Endothelial cell of umbilical vein (primary cell): ENCODE results near the gene C3orf20. TPM values are rescaled to one million over a fixed set of nuclear protein-coding genes. Genes with fewer than 3 reads are reported as not detected.

Experiments used
- BruUV-seq: library from RNA; stranded (reverse); fragments of 400-500 nt; replicated peaks from 2 replicates; lab custom pipeline; 2021; lab: Mats Ljungman, UMichigan
- CTCF ChIA-PET: fragments of 300-600, 350-600 bp; sonication (Branson Sonifier 250); formaldehyde crosslinking; loops from one replicate; lab custom pipeline; 2021; ENCODE audit warnings: antibody characterized with exemption, inconsistent platforms; lab: Charles Lee
- POLR2A ChIA-PET: fragments of 300-600, 350-600 bp; sonication (Branson Sonifier 250); formaldehyde crosslinking; loops from one replicate; lab custom pipeline; 2021; ENCODE audit warnings: antibody characterized with exemption, inconsistent platforms; lab: Charles Lee
- DNase-seq: peaks from one replicate; pipeline ENCODE4 v3.0.0-alpha.2; 2011; ENCODE audit warnings: low read depth, low spot score
- FAIRE-seq: peaks from 2 replicates; lab custom pipeline; 2011; peaks lifted over from hg19 to GRCh38; lab: Jason Lieb, UNC
- H2AFZ ChIP-seq: 2 replicates; pipeline ENCODE4 v1.6.0; 2012; ENCODE audit warnings: low read depth, low read length, control low read depth, inconsistent platforms
- H3K27ac ChIP-seq: 2 replicates; pipeline ENCODE4 v1.5.1; 2011; ENCODE audit warnings: low read depth, mild to moderate bottlenecking, control low read depth, low read length, moderate library complexity; ENCODE audit not compliant: insufficient read depth
- H3K27me3 ChIP-seq, 2 experiments: 2 replicates each; pipeline versions ENCODE4 v1.6.0 to v1.6.1; 2011; ENCODE audit warnings: low read length in 2 of 2, mixed read lengths in 1 of 2; ENCODE audit not compliant: control insufficient read depth in 2 of 2, insufficient read depth in 2 of 2
- H3K36me3 ChIP-seq, 2 experiments: 2 replicates in 1 of 2; 3 replicates in 1 of 2; pipeline ENCODE4 v1.5.1; 2011; ENCODE audit warnings: low read length in 2 of 2, mild to moderate bottlenecking in 1 of 2, moderate library complexity in 1 of 2; ENCODE audit not compliant: control insufficient read depth in 2 of 2, insufficient read depth in 2 of 2; ENCODE audit errors: extremely low read depth in 1 of 2
- H3K4me1 ChIP-seq: 3 replicates; pipeline ENCODE4 v1.5.1; 2011; ENCODE audit warnings: mild to moderate bottlenecking, low read length; ENCODE audit not compliant: control insufficient read depth, insufficient read depth; ENCODE audit errors: extremely low read depth
- H3K4me2 ChIP-seq: 2 replicates; pipeline ENCODE4 v1.6.1; 2011; ENCODE audit warnings: low read length, control low read depth, mixed read lengths; ENCODE audit not compliant: insufficient read depth
- H3K4me3 ChIP-seq, 3 experiments: fragments of 200-600 bp in 1 of 3; sonication (generic), shearing (Covaris generic) in 1 of 3; replicated peaks in 1 of 3; 2 replicates each; pipeline ENCODE4 v1.5.1; 2011 to 2016; ENCODE audit warnings: control low read depth in 3 of 3, low read length in 3 of 3, mild to moderate bottlenecking in 2 of 3, inconsistent platforms in 1 of 3, low read depth in 1 of 3, moderate library complexity in 1 of 3; ENCODE audit not compliant: insufficient read depth in 1 of 3
- H3K79me2 ChIP-seq: 2 replicates; pipeline ENCODE4 v1.6.0; 2012; ENCODE audit warnings: low read length, inconsistent platforms; ENCODE audit not compliant: control insufficient read depth, insufficient read depth
- H3K9ac ChIP-seq: replicated peaks from 2 replicates; pipeline ENCODE3; 2011; ENCODE audit warnings: low read length, control low read depth; ENCODE audit not compliant: insufficient read depth; ENCODE audit errors: extremely low read depth
- H3K9me1 ChIP-seq: replicated peaks from 3 replicates; pipeline ENCODE4 v1.6.0; 2011; ENCODE audit warnings: mild to moderate bottlenecking, low read length; ENCODE audit not compliant: control insufficient read depth, insufficient read depth; ENCODE audit errors: extremely low read depth
- H3K9me3 ChIP-seq: replicated peaks from 2 replicates; pipeline ENCODE4 v1.5.1; 2012; ENCODE audit warnings: low read length, inconsistent platforms; ENCODE audit not compliant: control insufficient read depth, insufficient read depth
- H4K20me1 ChIP-seq: replicated peaks from 2 replicates; pipeline ENCODE3; 2011; ENCODE audit warnings: mild to moderate bottlenecking, low read length; ENCODE audit not compliant: control insufficient read depth, insufficient read depth; ENCODE audit errors: extremely low read depth
- CTCF ChIP-seq, 2 donors: IDR thresholded peaks; 1 replicate in 1 of 2; 2 replicates in 1 of 2; pipeline ENCODE4 v1.5.1; 2011; ENCODE audit warnings: low read length in 2 of 2, mild to moderate bottlenecking in 2 of 2, moderate library complexity in 2 of 2, control low read depth in 1 of 2, inconsistent platforms in 1 of 2, low read depth in 1 of 2; ENCODE audit not compliant: insufficient read depth in 1 of 2; ENCODE audit errors: extremely low read depth in 1 of 2
- EZH2 ChIP-seq: IDR thresholded peaks from 2 replicates; pipeline ENCODE4 v1.6.1; 2012; ENCODE audit warnings: borderline replicate concordance, low read depth, mild to moderate bottlenecking, moderate library complexity, low read length, inconsistent platforms; ENCODE audit not compliant: severe bottlenecking
- FOS ChIP-seq: IDR thresholded peaks from 2 replicates; pipeline ENCODE4 v1.6.1; 2011; ENCODE audit warnings: mild to moderate bottlenecking, low read length, moderate library complexity, borderline replicate concordance; ENCODE audit not compliant: insufficient read depth
- GATA2 ChIP-seq: IDR thresholded peaks from 2 replicates; pipeline ENCODE4 v1.7.0; 2011; ENCODE audit warnings: low read depth, mild to moderate bottlenecking, moderate library complexity, mixed read lengths, low read length; ENCODE audit not compliant: insufficient read length, insufficient read depth
- JUN ChIP-seq: IDR thresholded peaks from 2 replicates; pipeline ENCODE4 v1.6.1; 2011; ENCODE audit warnings: borderline replicate concordance, low read depth; ENCODE audit not compliant: insufficient read length, insufficient read depth
- MYC ChIP-seq: IDR thresholded peaks from one replicate; pipeline ENCODE4 v1.6.1; 2011; ENCODE audit warnings: mild to moderate bottlenecking, low read depth, low read length
- POLR2A ChIP-seq: IDR thresholded peaks from 2 replicates; pipeline ENCODE4 v1.6.1; 2012; ENCODE audit warnings: low read depth, mild to moderate bottlenecking, control low read depth, low read length
- POLR2AphosphoS5 ChIP-seq: IDR thresholded peaks from 2 replicates; pipeline ENCODE4 v1.6.1; 2012; ENCODE audit warnings: low read depth, mild to moderate bottlenecking, control low read depth, low read length, moderate library complexity; ENCODE audit not compliant: insufficient read depth
- dilution Hi-C: fragments of 300-500 bp; cut with MboI; formaldehyde crosslinking; loops from one replicate; pipeline ENCODE4 v1.15.0; 2019; ENCODE audit warnings: low sequenced_read_pairs; ENCODE audit not compliant: extremely low pct_ligation_motif_present
- intact Hi-C: fragments of 100-400 bp; cut with micrococcal nuclease; formaldehyde crosslinking; loops from one replicate; pipeline ENCODE4 v1.10.0; 2022
- polyA plus RNA-seq, 4 experiments: library from polyadenylated mRNA; depleted of rRNA in 3 of 4; stranded (reverse) in 3 of 4; unstranded in 1 of 4; fragments of >200 nt; gene quantifications; 2 replicates each; pipeline versions ENCODE4 v1.2.1 to v1.2.3, GENCODE V29; 2011 to 2012; ENCODE audit warnings: missing spikeins in 1 of 4
- total RNA-seq: library from RNA; stranded (reverse); gene quantifications from 2 replicates; pipeline ENCODE4 v1.2.3, GENCODE V29; 2021
- TF ChIP-seq, protein P1 (sequence below): IDR thresholded peaks from 2 replicates; pipeline ENCODE4 v1.6.1; 2011; ENCODE audit not compliant: insufficient read depth, insufficient read length

C3orf20 gene
- total and polyA plus RNA-seq, 2 donors (not counting 3 experiments of a cell fraction or from before 2014, with no cell fraction given): not detected

DNA sequence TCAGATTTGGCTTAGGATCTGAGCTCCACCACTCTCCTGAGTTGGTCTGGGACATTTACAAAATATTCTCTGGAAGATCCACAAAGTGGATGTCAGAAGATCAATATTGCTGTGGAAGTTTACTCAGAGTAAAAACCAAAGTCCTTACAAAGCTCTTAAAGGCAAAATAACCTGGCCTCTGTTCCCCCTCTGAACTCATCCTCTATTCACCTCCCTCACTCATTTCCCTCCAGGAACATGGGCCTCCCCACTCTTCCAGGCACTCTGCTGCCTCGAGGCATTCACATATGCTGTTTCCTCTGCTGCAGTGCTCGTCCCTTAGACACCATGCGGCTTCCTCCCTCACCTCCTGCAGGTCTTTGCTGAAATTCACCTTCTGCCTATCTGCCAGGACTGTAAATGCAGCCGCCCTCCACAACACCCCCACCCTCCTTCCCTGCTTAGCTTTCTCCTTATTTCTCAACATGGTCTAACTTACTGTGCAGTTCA, 42.5 kb upstream of the C3orf20 start:
- CTCF ChIA-PET: interaction anchor here (0.9 to 3.6 kb wide), 10 partner anchors 15 to 462 kb away, joined by 3 to 9 read pairs (median 4); partner anchors contain the start of gene CCDC174
- no TSS peak for BruUV-seq
- Histone ChIP-seq H4K20me1 (no peaks in the 10 kb centered on the region), H3K36me3 (no peaks in the 10 kb centered on the region), H3K4me3 (no peak overlapping the region), H3K9me1 (no peaks in the 10 kb centered on the region), H3K27ac (no peak overlapping the region), H3K27me3 (peaks cover 2 to 4% of the 10 kb centered on the region in 2 experiments), H3K79me2 (no peaks in the 10 kb centered on the region), H3K4me1 (peaks cover 15% of the 10 kb centered on the region), H3K4me2 (no peak overlapping the region), H2AFZ (no peak overlapping the region), H3K9me3 (no peaks in the 10 kb centered on the region), H3K9ac (no peak overlapping the region)
- FAIRE-seq (no peak), DNase-seq (no peak)
- dilution Hi-C loops: no loop called here
- TF ChIP-seq CTCF (IDR thresholded peaks at IDR 0.05; ENCODE audit: extremely low read depth in 1 of 2, insufficient read depth in 1 of 2, low read depth in 1 of 2, low read length in 2 of 2): no peak
- no peak for TF ChIP-seq MYC
- TF ChIP-seq GATA2: no peak
- no peak for TF ChIP-seq POLR2A
- intact Hi-C loops: no loop called here
- POLR2A ChIA-PET: no interaction called here

GRCh38 chr3:14633417-14633816, 41.5 kb upstream of the C3orf20 start:
- H3K4me3 ChIP-seq: no peak overlapping the region
- dilution Hi-C loops: no loop called here
- DNase-seq (no peak), FAIRE-seq (no peak)
- no peaks in the 10 kb centered on the region for H4K20me1 ChIP-seq
- H3K9me1 ChIP-seq: no peaks in the 10 kb centered on the region
- POLR2A ChIA-PET: no interaction called here
- BruUV-seq: no TSS peak
- H3K36me3 ChIP-seq: no peaks in the 10 kb centered on the region
- H3K4me1 ChIP-seq: peaks cover 15% of the 10 kb centered on the region
- H3K9ac ChIP-seq: no peak overlapping the region
- H3K27me3 ChIP-seq: peaks cover 2% of the 10 kb centered on the region in 2 experiments
- intact Hi-C loops: loop anchor here (1.0 kb wide), 1 partner anchor 288 kb away; no protein-coding TSS in a partner anchor
- no peaks in the 10 kb centered on the region for H3K79me2 ChIP-seq
- H3K27ac ChIP-seq: no peak overlapping the region
- H2AFZ ChIP-seq: no peak overlapping the region
- H3K9me3 ChIP-seq: no peaks in the 10 kb centered on the region
- TF ChIP-seq JUN (no peak), GATA2 (no peak), POLR2AphosphoS5 (no peak), POLR2A (no peak), MYC (no peak), CTCF (IDR thresholded peaks at IDR 0.05; ENCODE audit: extremely low read depth in 1 of 2, insufficient read depth in 1 of 2, low read depth in 1 of 2, low read length in 2 of 2) (no peak), FOS (no peak), EZH2 (no peak)
- TF ChIP-seq, protein P1, sequence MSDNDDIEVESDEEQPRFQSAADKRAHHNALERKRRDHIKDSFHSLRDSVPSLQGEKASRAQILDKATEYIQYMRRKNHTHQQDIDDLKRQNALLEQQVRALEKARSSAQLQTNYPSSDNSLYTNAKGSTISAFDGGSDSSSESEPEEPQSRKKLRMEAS: no peak
- no peak overlapping the region for H3K4me2 ChIP-seq
- CTCF ChIA-PET: interaction anchor here (2.1 to 3.6 kb wide), 2 partner anchors 18 to 26 kb away, joined by 6 to 9 read pairs; partner anchors contain the start of gene CCDC174
